Rectal smooth muscle tissue (tissue), 1 donor: ENCODE data around the gene MELK.
A peak's percentile ranks its signal among the peaks of the same experiment; 100 is the strongest.
"Not testable (repeated sequence)": the region's sequence is repeated elsewhere in the genome, so short reads cannot be mapped to it uniquely, and the experiment has no call there.

ENCODE experiments used
- H3K27ac ChIP-seq: one replicate; pipeline ENCODE4 v1.7.0; 2013; ENCODE audit warnings: low read depth, low read length, inconsistent platforms
- H3K27me3 ChIP-seq: one replicate; pipeline ENCODE4 v1.7.0; 2013; ENCODE audit warnings: low read length; ENCODE audit not compliant: control insufficient read depth, insufficient read depth
- H3K36me3 ChIP-seq: one replicate; pipeline ENCODE4 v1.7.0; 2013; ENCODE audit warnings: low read length; ENCODE audit not compliant: control insufficient read depth, insufficient read depth
- H3K4me1 ChIP-seq: one replicate; pipeline ENCODE4 v1.7.0; 2013; ENCODE audit warnings: low read length; ENCODE audit not compliant: control insufficient read depth, insufficient read depth
- H3K4me3 ChIP-seq: one replicate; pipeline ENCODE4 v1.7.0; 2013; ENCODE audit warnings: low read length
- H3K9ac ChIP-seq: one replicate; pipeline ENCODE4 v1.7.0; 2013; ENCODE audit warnings: low read length

MELK gene

GRCh38 chr9:36572515-36573418 is at the start of gene MELK:
TSS of gene MELK (plus strand) at chr9:36572895. CDS start at chr9:36581682, 8,787 bp downstream.
- no peaks in the 10 kb centered on the region for H3K27me3 ChIP-seq
- peaks cover 8% of the 10 kb centered on the region for H3K4me1 ChIP-seq
- peak within 1 kb of the TSS; percentile 96 for H3K4me3 ChIP-seq
- H3K36me3 ChIP-seq = no peaks in the 10 kb centered on the region
- H3K27ac ChIP-seq = no peak within 1 kb of the TSS
- H3K9ac ChIP-seq = peak within 1 kb of the TSS; percentile 80

GRCh38 chr9:36530224-36530623 is 42.5 kb upstream of the MELK start:
- Histone ChIP-seq H3K27ac (no peak overlapping the region), H3K36me3 (no peaks in the 10 kb centered on the region), H3K9ac (no peak overlapping the region), H3K4me3 (no peak overlapping the region), H3K4me1 (no peaks in the 10 kb centered on the region), H3K27me3 (no peaks in the 10 kb centered on the region)

GRCh38 chr9:36532353-36532752 is 40.3 kb upstream of the MELK start:
- no peaks in the 10 kb centered on the region for H3K4me1 ChIP-seq
- no peak overlapping the region for H3K4me3 ChIP-seq
- H3K27me3 ChIP-seq = no peaks in the 10 kb centered on the region
- no peak overlapping the region for H3K9ac ChIP-seq
- no peak overlapping the region for H3K27ac ChIP-seq
- H3K36me3 ChIP-seq = no peaks in the 10 kb centered on the region

- not testable (repeated sequence) for H3K4me3 ChIP-seq, H3K36me3 ChIP-seq, H3K27me3 ChIP-seq, H3K4me1 ChIP-seq, H3K9ac ChIP-seq, H3K27ac ChIP-seq
Measured at GRCh38 chr9:36533726-36534125, 39.0 kb upstream of the MELK start.

- Histone ChIP-seq H3K4me3 (no peak overlapping the region), H3K9ac (no peak overlapping the region), H3K27ac (no peak overlapping the region), H3K27me3 (no peaks in the 10 kb centered on the region), H3K36me3 (no peaks in the 10 kb centered on the region), H3K4me1 (no peaks in the 10 kb centered on the region)
Measured at GRCh38 chr9:36535107-36535506, 37.6 kb upstream of the MELK start.

- no peaks in the 10 kb centered on the region for H3K36me3 ChIP-seq
- no peaks in the 10 kb centered on the region for H3K4me1 ChIP-seq
- no peak overlapping the region for H3K27ac ChIP-seq
- no peaks in the 10 kb centered on the region for H3K27me3 ChIP-seq
- no peak overlapping the region for H3K9ac ChIP-seq
- no peak overlapping the region for H3K4me3 ChIP-seq
Measured at GRCh38 chr9:36537861-36538260, 34.8 kb upstream of the MELK start.

- Histone ChIP-seq H3K4me1 (no peaks in the 10 kb centered on the region), H3K4me3 (no peak overlapping the region), H3K9ac (no peak overlapping the region), H3K27ac (no peak overlapping the region), H3K27me3 (no peaks in the 10 kb centered on the region), H3K36me3 (no peaks in the 10 kb centered on the region)
Measured at GRCh38 chr9:36542355-36542754, 30.3 kb upstream of the MELK start.

GRCh38 chr9:36543916-36544315 is 28.8 kb upstream of the MELK start:
- no peak overlapping the region for H3K27ac ChIP-seq
- no peaks in the 10 kb centered on the region for H3K4me1 ChIP-seq
- no peak overlapping the region for H3K9ac ChIP-seq
- no peaks in the 10 kb centered on the region for H3K36me3 ChIP-seq
- H3K27me3 ChIP-seq = no peaks in the 10 kb centered on the region
- H3K4me3 ChIP-seq = no peak overlapping the region

- no peaks in the 10 kb centered on the region for H3K4me1 ChIP-seq
- H3K4me3 ChIP-seq = no peak overlapping the region
- H3K36me3 ChIP-seq = no peaks in the 10 kb centered on the region
- H3K27ac ChIP-seq = no peak overlapping the region
- no peaks in the 10 kb centered on the region for H3K27me3 ChIP-seq
- no peak overlapping the region for H3K9ac ChIP-seq
Measured at GRCh38 chr9:36547598-36547997, 25.1 kb upstream of the MELK start.

GRCh38 chr9:36548454-36548853 is 24.2 kb upstream of the MELK start:
- Histone ChIP-seq H3K36me3 (no peaks in the 10 kb centered on the region), H3K4me1 (no peaks in the 10 kb centered on the region), H3K27me3 (no peaks in the 10 kb centered on the region), H3K4me3 (no peak overlapping the region), H3K27ac (no peak overlapping the region), H3K9ac (no peak overlapping the region)

GRCh38 chr9:36550135-36550534 is 22.6 kb upstream of the MELK start:
- no peak overlapping the region for H3K27ac ChIP-seq
- no peaks in the 10 kb centered on the region for H3K36me3 ChIP-seq
- H3K27me3 ChIP-seq = no peaks in the 10 kb centered on the region
- no peak overlapping the region for H3K9ac ChIP-seq
- H3K4me1 ChIP-seq = no peaks in the 10 kb centered on the region
- H3K4me3 ChIP-seq = no peak overlapping the region

- H3K9ac ChIP-seq, H3K36me3 ChIP-seq, H3K4me1 ChIP-seq, H3K27ac ChIP-seq, H3K27me3 ChIP-seq, H3K4me3 ChIP-seq: not testable (repeated sequence)
Measured at GRCh38 chr9:36550631-36551098, 22.0 kb upstream of the MELK start.

GRCh38 chr9:36551129-36551528 is 21.6 kb upstream of the MELK start:
- H3K27ac ChIP-seq = no peak overlapping the region
- H3K9ac ChIP-seq = no peak overlapping the region
- no peaks in the 10 kb centered on the region for H3K4me1 ChIP-seq
- H3K36me3 ChIP-seq = no peaks in the 10 kb centered on the region
- no peaks in the 10 kb centered on the region for H3K27me3 ChIP-seq
- H3K4me3 ChIP-seq = no peak overlapping the region
